ENCODE measurements around the gene PLA2G4B.

The PLA2G4B gene

GRCh38 chr15:41838400-41838897 lies at the start of gene PLA2G4B:
PLA2G4B (plus strand) TSS chr15:41838847; CDS start chr15:41838914, 67 bp downstream.
- DNase-seq = no peak

GRCh38 chr15:41789236-41789635 lies 49.4 kb upstream of the PLA2G4B start:
- DNase-seq = no peak

- no peak for DNase-seq
Measured at GRCh38 chr15:41789662-41790061, 49.0 kb upstream of the PLA2G4B start.

GRCh38 chr15:41790169-41790568 lies 48.5 kb upstream of the PLA2G4B start:
- no peak for DNase-seq

GRCh38 chr15:41790756-41791546 lies 47.7 kb upstream of the PLA2G4B start:
- DNase-seq = peak; percentile 76

- no peak for DNase-seq
Measured at GRCh38 chr15:41791547-41791937, 47.1 kb upstream of the PLA2G4B start.

GRCh38 chr15:41792000-41792637 lies 46.5 kb upstream of the PLA2G4B start:
- no peak for DNase-seq

- peak; percentile 30 for DNase-seq
Measured at GRCh38 chr15:41794081-41794480, 44.6 kb upstream of the PLA2G4B start.

- peak; percentile 80 for DNase-seq
Measured at GRCh38 chr15:41795996-41796856, 42.4 kb upstream of the PLA2G4B start.

GRCh38 chr15:41797201-41797944 lies 41.3 kb upstream of the PLA2G4B start:
- DNase-seq = no peak

- DNase-seq = no peak
Measured at GRCh38 chr15:41798607-41799487, 39.8 kb upstream of the PLA2G4B start.

GRCh38 chr15:41799488-41799805 lies 39.2 kb upstream of the PLA2G4B start:
- DNase-seq = no peak

- no peak for DNase-seq
Measured at GRCh38 chr15:41801185-41801584, 37.5 kb upstream of the PLA2G4B start.

- peak; percentile 56 for DNase-seq
Measured at GRCh38 chr15:41801850-41802455, 36.7 kb upstream of the PLA2G4B start.

GRCh38 chr15:41804361-41804760 lies 34.3 kb upstream of the PLA2G4B start:
- no peak for DNase-seq

- DNase-seq = no peak
Measured at GRCh38 chr15:41804916-41805666, 33.6 kb upstream of the PLA2G4B start.

- no peak for DNase-seq
Measured at GRCh38 chr15:41805711-41806110, 32.9 kb upstream of the PLA2G4B start.

- no peak for DNase-seq
Measured at GRCh38 chr15:41806291-41807181, 32.1 kb upstream of the PLA2G4B start.

- DNase-seq = peak; percentile 25
Measured at GRCh38 chr15:41809121-41809520, 29.5 kb upstream of the PLA2G4B start.
